Astrocyte of the spinal cord (primary cell): ENCODE measurements around the gene PPP1R13B.
A peak's percentile ranks its signal among the peaks of the same experiment; 100 is the strongest.

ENCODE experiments used
- DNase-seq: peaks from one replicate; pipeline ENCODE4 v3.0.0; 2011; ENCODE audit warnings: low read depth, low spot score
- H3K4me3 ChIP-seq: 2 replicates; pipeline ENCODE4 v1.5.1; 2011; ENCODE audit warnings: low read depth, mild to moderate bottlenecking, low read length, moderate library complexity
- in situ Hi-C: cut with HindIII; loops from 2 replicates; pipeline ENCODE4 v1.10.0; 2017; ENCODE audit warnings: low sequenced_read_pairs
- TF ChIP-seq, protein P1 (sequence below): IDR thresholded peaks from 2 replicates; pipeline ENCODE4 v1.5.1; 2012; ENCODE audit warnings: low read depth, mild to moderate bottlenecking, low read length, inconsistent platforms

The PPP1R13B gene

GRCh38 chr14:103854017-103854808 lies 6.8 kb upstream of the PPP1R13B start:
- DNase-seq, result no peak
- TF ChIP-seq, protein P1, sequence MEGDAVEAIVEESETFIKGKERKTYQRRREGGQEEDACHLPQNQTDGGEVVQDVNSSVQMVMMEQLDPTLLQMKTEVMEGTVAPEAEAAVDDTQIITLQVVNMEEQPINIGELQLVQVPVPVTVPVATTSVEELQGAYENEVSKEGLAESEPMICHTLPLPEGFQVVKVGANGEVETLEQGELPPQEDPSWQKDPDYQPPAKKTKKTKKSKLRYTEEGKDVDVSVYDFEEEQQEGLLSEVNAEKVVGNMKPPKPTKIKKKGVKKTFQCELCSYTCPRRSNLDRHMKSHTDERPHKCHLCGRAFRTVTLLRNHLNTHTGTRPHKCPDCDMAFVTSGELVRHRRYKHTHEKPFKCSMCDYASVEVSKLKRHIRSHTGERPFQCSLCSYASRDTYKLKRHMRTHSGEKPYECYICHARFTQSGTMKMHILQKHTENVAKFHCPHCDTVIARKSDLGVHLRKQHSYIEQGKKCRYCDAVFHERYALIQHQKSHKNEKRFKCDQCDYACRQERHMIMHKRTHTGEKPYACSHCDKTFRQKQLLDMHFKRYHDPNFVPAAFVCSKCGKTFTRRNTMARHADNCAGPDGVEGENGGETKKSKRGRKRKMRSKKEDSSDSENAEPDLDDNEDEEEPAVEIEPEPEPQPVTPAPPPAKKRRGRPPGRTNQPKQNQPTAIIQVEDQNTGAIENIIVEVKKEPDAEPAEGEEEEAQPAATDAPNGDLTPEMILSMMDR, result no peak
- no peak overlapping the region for H3K4me3 ChIP-seq
- in situ Hi-C loops, result no loop called here

GRCh38 chr14:103849151-103849886 lies 1.9 kb upstream of the PPP1R13B start:
- in situ Hi-C loops, result no loop called here
- H3K4me3 ChIP-seq, result no peak overlapping the region
- DNase-seq, result no peak
- TF ChIP-seq, protein P1, result no peak

DNA sequence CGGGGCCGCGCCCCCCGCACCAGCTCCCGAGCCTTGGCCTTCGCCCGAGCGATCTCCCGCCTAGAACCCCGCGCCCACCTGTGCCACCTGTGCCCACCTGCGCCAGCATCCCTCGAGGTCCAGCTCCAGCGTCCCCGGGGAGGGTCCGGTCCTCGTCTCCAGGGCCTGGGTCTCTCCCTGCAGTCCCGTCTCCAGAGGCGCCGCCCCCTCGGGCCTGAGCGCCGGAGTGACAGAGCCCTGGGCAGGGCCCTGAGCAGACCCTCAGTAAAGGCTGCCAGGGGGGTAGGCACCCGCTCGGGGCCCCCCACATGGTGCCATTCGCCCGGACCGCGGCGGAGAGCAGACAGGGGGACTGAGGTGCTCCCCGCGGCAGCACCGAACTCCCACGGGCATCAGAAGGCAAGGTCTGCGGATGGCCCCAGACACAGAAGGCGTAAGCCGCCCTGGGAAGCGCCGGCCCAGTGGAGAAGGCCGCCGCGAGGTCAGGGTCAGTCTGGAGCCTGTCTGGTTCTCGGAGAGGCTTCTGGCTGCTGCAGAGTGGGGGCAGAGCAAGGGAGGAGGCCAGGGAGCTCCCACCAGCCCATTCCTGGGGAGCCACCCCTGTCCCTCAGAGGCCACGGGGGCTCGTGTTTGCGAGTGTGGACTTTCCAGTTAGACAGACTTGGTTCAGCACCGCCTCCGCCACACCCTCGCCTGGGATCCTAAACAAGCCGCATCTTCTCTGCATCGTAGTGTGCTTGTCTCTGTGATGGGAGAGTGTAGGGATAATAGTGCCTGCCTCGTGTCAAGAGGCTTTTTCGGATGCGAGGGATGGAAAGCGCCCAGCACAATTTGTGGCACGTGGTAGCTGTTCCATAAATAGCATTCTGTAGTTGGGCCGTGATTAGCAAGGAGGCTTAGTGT lies 1.1 kb upstream of the PPP1R13B start:
- no peak for DNase-seq
- TF ChIP-seq, protein P1, result no peak
- in situ Hi-C loops, result no loop called here

DNA sequence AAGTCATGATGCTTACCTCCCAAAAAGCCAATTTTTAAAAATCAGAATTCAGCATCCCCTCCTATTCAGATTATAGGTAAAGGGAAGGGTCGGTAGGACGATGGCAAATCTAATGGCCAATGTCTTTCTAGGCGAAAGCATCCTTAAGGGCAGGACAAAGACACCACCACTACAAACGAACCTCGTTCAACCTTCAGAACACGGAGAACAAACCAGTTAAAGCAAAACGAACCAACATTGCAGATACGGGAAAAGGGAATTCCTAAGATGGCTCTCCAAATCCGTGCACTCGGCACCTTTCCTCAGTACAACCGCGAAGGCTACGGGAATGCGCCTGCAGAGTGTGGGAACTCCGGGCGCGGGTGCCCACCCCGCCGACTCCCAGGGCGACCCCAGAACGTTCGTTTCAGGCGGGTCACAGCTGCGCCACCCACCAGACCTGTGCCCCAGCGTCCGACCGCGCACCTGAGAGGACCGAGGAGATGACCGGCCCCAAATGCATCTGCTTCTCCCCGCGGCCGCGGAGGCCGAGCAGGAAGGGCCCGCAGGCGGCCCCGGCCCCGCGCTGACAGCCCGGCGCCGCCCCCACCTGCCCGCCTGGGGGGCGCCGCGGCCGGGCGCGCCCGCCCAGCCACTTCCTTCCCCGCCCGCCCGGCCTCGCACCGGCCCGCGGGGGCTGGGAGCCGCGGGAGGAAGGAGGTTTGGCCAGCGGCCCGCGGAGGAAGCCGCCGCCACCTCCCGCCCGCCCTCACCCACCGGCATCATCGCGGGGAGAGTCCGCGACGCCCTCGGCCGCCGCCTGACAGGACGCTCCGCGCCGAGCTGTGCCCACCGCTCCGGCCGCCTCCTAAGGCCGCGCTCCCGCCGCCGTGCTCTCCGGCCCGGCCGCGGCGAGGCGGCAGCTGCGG lies 578 bp downstream of the PPP1R13B start:
- TF ChIP-seq, protein P1, result no peak

More for the DNA sequence above, 1.1 kb upstream of the PPP1R13B start:
- peak overlapping the region; percentile 45 for H3K4me3 ChIP-seq

DNA sequence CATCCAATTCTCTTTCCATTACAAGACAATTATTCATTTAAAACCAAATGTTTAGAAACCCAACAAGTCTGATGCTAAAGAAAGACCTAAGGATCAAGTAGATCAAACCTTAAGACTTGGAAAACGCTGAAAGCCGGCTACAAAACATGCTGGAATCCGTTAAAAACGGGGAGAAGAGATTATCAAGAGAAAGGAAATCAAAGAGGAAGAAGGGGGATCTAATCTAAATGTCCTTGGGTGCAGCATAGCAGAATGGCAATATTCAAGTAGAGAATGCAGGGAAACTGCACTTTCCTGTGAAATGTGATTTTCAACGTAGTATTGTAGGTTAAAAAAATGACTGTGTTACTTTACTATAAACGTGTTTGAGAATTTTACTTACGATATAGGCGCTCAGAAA lies 1.3 kb downstream of the PPP1R13B start:
- TF ChIP-seq, protein P1, result no peak
- DNase-seq, result no peak
- no peak overlapping the region for H3K4me3 ChIP-seq
- in situ Hi-C loops, result no loop called here

More for the DNA sequence above, 578 bp downstream of the PPP1R13B start:
- DNase-seq, result no peak
- in situ Hi-C loops, result no loop called here
- peak overlapping the region; percentile 56 for H3K4me3 ChIP-seq
